Fibroblast of skin of right biceps (primary cell): ENCODE measurements around the gene PHF11.
"Not testable (repeated sequence)": the region's sequence is repeated elsewhere in the genome, so short reads cannot be mapped to it uniquely, and the experiment has no call there.

Experiments used
- DNase-seq: peaks from one replicate; pipeline ENCODE4 v3.0.0-alpha.2; 2013

PHF11 gene

GRCh38 chr13:49495783-49496762, at the start of gene PHF11:
Gene PHF11 (plus strand): TSS chr13:49495953. CDS start chr13:49496002, 49 bp downstream.
- DNase-seq: peak; percentile 85

- no peak for DNase-seq
Measured at GRCh38 chr13:49446473-49446872, 49.3 kb upstream of the PHF11 start.

GRCh38 chr13:49448753-49449152, 47.0 kb upstream of the PHF11 start:
- no peak for DNase-seq

GRCh38 chr13:49450105-49450819, 45.5 kb upstream of the PHF11 start:
- DNase-seq: no peak

GRCh38 chr13:49452725-49453457, 42.9 kb upstream of the PHF11 start:
- no peak for DNase-seq

- DNase-seq: no peak
Measured at GRCh38 chr13:49453465-49453864, 42.3 kb upstream of the PHF11 start.

- DNase-seq: peak; percentile 54
Measured at GRCh38 chr13:49454388-49455006, 41.3 kb upstream of the PHF11 start.

GRCh38 chr13:49455007-49455398, 40.8 kb upstream of the PHF11 start:
- DNase-seq: no peak

- DNase-seq: no peak
Measured at GRCh38 chr13:49456156-49456555, 39.6 kb upstream of the PHF11 start.

GRCh38 chr13:49457221-49457620, 38.5 kb upstream of the PHF11 start:
- DNase-seq: peak; percentile 10

- DNase-seq: no peak
Measured at GRCh38 chr13:49459580-49459979, 36.2 kb upstream of the PHF11 start.

- no peak for DNase-seq
Measured at GRCh38 chr13:49464085-49464484, 31.7 kb upstream of the PHF11 start.

GRCh38 chr13:49464621-49465325, 31.0 kb upstream of the PHF11 start:
- no peak for DNase-seq

GRCh38 chr13:49466292-49466838, 29.4 kb upstream of the PHF11 start:
- DNase-seq: no peak

GRCh38 chr13:49472186-49472585, 23.6 kb upstream of the PHF11 start:
- no peak for DNase-seq

GRCh38 chr13:49476529-49476928, 19.2 kb upstream of the PHF11 start:
- no peak for DNase-seq

- no peak for DNase-seq
Measured at GRCh38 chr13:49481788-49482187, 14.0 kb upstream of the PHF11 start.

- no peak for DNase-seq
Measured at GRCh38 chr13:49488563-49488962, 7.2 kb upstream of the PHF11 start.

- no peak for DNase-seq
Measured at GRCh38 chr13:49494645-49495044, 1.1 kb upstream of the PHF11 start.

GRCh38 chr13:49496837-49497236, 1.1 kb downstream of the PHF11 start:
- not testable (repeated sequence) for DNase-seq

GRCh38 chr13:49497272-49497671, 1.5 kb downstream of the PHF11 start:
- no peak for DNase-seq

GRCh38 chr13:49498206-49498605, 2.5 kb downstream of the PHF11 start:
- DNase-seq: no peak
